Measurements from ENCODE around the gene SYCE3. TPM values are rescaled to one million over a fixed set of nuclear protein-coding genes. Genes with fewer than 3 reads are reported as not detected.
"Not testable (repeated sequence)": the region's sequence is repeated elsewhere in the genome, so short reads cannot be mapped to it uniquely, and the experiment has no call there.

Gene SYCE3
- total RNA-seq, 1 donor from 2014 or later, result 0.76 TPM

- Mint-ChIP-seq H3K27me3 (ENCODE audit: low read depth) (peaks cover 4% of the 10 kb centered on the region), H3K36me3 (no peaks in the 10 kb centered on the region), H3K9me3 (no peaks in the 10 kb centered on the region), H3K4me1 (peaks cover 26% of the 10 kb centered on the region), H3K27ac (no peak overlapping the region), H3K4me3 (no peak overlapping the region)
- no peak for DNase-seq (ENCODE audit: low spot score in 2 of 2, unreplicated experiment in 2 of 2)
- TF ChIP-seq, protein P1, sequence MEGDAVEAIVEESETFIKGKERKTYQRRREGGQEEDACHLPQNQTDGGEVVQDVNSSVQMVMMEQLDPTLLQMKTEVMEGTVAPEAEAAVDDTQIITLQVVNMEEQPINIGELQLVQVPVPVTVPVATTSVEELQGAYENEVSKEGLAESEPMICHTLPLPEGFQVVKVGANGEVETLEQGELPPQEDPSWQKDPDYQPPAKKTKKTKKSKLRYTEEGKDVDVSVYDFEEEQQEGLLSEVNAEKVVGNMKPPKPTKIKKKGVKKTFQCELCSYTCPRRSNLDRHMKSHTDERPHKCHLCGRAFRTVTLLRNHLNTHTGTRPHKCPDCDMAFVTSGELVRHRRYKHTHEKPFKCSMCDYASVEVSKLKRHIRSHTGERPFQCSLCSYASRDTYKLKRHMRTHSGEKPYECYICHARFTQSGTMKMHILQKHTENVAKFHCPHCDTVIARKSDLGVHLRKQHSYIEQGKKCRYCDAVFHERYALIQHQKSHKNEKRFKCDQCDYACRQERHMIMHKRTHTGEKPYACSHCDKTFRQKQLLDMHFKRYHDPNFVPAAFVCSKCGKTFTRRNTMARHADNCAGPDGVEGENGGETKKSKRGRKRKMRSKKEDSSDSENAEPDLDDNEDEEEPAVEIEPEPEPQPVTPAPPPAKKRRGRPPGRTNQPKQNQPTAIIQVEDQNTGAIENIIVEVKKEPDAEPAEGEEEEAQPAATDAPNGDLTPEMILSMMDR (IDR thresholded peaks at IDR 0.05; ENCODE audit: unreplicated experiment), result no peak
Measured at GRCh38 chr22:50537765-50538164, 25.0 kb downstream of the SYCE3 start.

DNA sequence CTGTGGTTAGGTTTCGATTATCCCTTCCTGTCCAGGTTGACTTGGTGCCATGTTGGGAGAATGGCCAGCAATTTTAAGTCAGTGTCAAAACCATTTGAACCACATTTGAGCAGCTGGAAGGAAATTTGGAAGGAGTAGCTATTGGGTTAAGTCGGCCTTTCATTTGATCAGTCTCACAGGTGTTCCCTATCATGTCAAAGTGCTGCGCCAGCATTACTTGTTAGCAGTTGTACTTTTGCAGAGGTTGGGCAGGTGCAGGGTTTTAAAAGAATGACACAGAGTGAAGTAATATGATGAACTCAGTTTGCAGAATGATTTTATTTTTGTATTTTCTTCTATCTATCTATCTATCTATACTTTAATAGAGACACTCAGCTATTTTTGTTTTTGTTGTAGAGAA, 26.5 kb downstream of the SYCE3 start:
- H3K4me1 Mint-ChIP-seq, result peaks cover 30% of the 10 kb centered on the region
- peaks cover 11% of the 10 kb centered on the region for H3K27me3 Mint-ChIP-seq (ENCODE audit: low read depth)
- TF ChIP-seq, protein P1 (IDR thresholded peaks at IDR 0.05; ENCODE audit: unreplicated experiment), result no peak
- DNase-seq (ENCODE audit: low spot score in 2 of 2, unreplicated experiment in 2 of 2), result no peak
- no peak overlapping the region for H3K4me3 Mint-ChIP-seq
- H3K36me3 Mint-ChIP-seq, result no peaks in the 10 kb centered on the region
- no peaks in the 10 kb centered on the region for H3K9me3 Mint-ChIP-seq
- no peak overlapping the region for H3K27ac Mint-ChIP-seq

GRCh38 chr22:50535113-50535512, 27.6 kb downstream of the SYCE3 start:
- no peak overlapping the region for H3K27ac Mint-ChIP-seq
- no peaks in the 10 kb centered on the region for H3K9me3 Mint-ChIP-seq
- no peaks in the 10 kb centered on the region for H3K36me3 Mint-ChIP-seq
- no peak overlapping the region for H3K4me3 Mint-ChIP-seq
- H3K27me3 Mint-ChIP-seq (ENCODE audit: low read depth), result peaks cover 19% of the 10 kb centered on the region
- peaks cover 32% of the 10 kb centered on the region for H3K4me1 Mint-ChIP-seq
- no peak for DNase-seq (ENCODE audit: low spot score in 2 of 2, unreplicated experiment in 2 of 2)
- TF ChIP-seq, protein P1 (IDR thresholded peaks at IDR 0.05; ENCODE audit: unreplicated experiment), result no peak

DNA sequence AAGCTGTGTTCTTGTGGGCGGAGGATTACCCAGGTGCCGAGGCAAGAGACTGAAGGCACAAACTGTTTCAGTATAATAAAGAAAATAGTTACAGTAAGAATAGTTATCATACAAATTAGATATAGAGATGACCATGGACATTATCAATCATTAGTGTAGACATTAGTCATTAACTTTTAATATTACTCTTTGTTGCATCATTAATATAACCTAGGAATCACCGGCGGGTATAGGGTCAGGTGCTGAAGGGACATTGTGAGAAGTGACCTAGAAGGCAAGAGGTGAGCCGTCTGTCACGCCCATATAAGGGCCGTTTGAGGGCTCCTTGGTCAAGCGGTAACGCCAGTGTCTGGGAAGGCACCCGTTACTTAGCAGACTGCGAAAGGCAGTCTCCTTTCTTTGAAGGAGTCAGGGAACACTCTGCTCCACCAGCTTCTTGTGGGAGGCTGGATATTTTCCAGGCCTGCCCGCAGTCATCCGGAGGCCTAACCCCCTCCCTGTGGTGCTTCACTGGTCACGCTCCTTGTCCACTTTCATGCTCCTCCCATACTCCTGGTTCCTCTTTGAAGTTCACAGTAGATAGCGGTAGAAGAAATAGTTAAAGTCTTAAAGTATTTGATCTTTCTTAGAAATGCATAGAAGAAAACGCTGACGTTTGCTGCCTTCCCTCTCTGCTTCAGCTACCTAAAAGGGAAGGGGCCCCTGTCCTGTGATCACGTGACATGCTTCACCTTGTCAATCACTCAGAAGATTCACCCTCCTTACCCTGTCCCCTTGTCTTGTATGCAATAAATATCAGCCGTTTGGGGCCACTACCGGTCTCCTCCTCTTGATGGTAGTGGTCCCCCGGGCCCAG, 28.6 kb downstream of the SYCE3 start:
- peak overlapping the region; percentile 86 for H3K27ac Mint-ChIP-seq
- H3K4me3 Mint-ChIP-seq, result peak overlapping the region; percentile 14
- not testable (repeated sequence) for DNase-seq (ENCODE audit: low spot score in 2 of 2, unreplicated experiment in 2 of 2); H3K9me3 Mint-ChIP-seq; H3K36me3 Mint-ChIP-seq
- H3K27me3 Mint-ChIP-seq (ENCODE audit: low read depth), result peaks cover 24% of the 10 kb centered on the region
- H3K4me1 Mint-ChIP-seq, result peaks cover 25% of the 10 kb centered on the region

DNA sequence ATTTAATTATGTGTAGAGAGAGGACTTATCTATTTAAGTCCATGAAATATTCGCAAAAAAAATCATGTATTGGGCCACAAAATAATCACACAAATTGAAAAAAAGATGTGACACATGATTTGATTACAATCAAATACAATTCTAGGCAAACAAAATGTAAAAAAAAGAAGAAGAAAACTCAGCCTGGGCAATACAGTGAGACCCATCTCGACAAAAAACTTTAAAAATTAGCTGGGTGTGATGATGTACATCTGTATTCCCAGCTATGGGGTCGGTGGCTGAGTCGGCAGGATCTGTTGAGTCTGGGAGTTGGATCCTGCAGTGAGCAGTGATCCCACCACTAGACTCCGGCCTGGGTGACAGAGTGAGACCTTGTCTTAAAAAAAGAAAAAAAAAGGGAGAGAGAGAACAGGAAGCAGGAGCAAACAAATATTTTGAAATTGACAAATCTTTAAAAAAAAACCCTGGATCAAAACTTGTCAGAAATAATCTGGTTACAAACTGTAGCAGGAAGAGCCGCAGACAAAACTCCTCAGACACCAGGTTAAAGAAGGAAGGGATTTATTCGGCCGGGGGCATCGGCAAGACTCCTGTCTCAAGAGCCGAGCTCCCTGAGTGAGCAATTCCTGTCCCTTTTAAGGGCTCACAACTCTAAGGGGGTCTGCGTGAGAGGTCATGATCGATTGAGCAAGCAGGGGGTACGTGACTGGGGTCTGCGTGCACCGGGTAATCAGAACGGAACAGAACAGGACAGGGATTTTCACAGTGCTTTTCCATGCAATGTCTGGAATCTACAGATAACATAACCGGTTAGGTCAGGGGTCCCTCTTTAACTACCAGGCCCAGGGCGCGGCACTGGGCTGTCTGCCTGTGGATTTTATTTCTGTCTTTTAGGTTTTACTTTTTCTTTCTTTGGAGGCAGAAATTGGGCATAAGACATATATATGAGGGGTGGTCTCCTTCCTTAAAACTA, 29.6 kb downstream of the SYCE3 start:
- Mint-ChIP-seq H3K27ac (peak overlapping the region; percentile 86), H3K4me1 (peaks cover 25% of the 10 kb centered on the region), H3K36me3 (no peaks in the 10 kb centered on the region), H3K9me3 (no peaks in the 10 kb centered on the region), H3K4me3 (peak overlapping the region; percentile 62), H3K27me3 (ENCODE audit: low read depth) (peaks cover 34% of the 10 kb centered on the region)
- TF ChIP-seq, protein P1 (IDR thresholded peaks at IDR 0.05; ENCODE audit: unreplicated experiment), result no peak
- no peak for DNase-seq (ENCODE audit: low spot score in 2 of 2, unreplicated experiment in 2 of 2)
